Activated T-helper 1 cell treated with Interleukin-2 at 50 U/mL for 16 hours (primary cell): Measurements from ENCODE around the gene RNF4.
"Not testable (repeated sequence)": the region's sequence is repeated elsewhere in the genome, so short reads cannot be mapped to it uniquely, and the experiment has no call there.

ENCODE experiments used
- DNase-seq: peaks from one replicate; pipeline ENCODE4 v3.0.0-alpha.2; 2020; ENCODE audit warnings: low read depth

Gene RNF4, protein sequence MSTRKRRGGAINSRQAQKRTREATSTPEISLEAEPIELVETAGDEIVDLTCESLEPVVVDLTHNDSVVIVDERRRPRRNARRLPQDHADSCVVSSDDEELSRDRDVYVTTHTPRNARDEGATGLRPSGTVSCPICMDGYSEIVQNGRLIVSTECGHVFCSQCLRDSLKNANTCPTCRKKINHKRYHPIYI

DNA sequence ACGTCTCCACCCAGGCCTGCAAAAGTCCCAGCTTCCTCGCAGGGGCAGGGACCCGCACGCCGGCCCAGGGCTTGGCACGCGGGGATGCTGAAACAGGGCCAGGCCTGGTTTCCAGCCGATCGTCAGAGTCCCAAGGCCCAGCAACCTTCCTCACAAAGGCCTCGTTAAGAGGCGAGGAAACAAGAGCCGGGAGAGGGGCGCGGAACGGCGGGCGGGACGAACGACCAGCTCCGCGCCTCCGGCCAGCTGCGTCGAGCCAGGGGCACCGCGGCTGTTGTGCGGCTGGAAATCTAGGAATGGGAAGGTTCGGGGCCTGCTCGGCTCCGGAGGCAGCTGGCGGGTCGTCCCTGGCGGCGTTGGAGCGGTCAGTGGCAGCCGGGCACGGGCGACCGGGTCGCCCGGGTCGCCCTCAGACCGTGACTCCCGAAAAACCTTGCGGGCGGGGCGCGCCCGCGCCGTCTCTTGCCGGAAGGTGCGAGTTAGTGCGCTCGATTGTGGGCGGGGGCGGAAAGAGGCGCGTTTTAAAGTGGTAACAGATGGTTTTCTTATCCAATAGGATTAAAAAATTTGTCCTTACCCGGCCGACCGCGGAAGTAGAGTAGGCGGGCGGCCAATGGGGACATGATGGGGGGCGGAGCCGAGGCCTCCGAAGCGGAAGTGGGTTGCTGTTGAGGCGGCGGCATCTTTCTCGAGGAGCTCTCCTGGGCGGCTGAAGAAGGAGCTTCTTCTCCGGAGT lies at the start of gene RNF4:
TSS of gene RNF4 (plus strand) at position 651 of the 736 bp plus-strand sequence. CDS start 21,388 bp downstream, outside the sequence.
- DNase-seq = peak; percentile 91

DNA sequence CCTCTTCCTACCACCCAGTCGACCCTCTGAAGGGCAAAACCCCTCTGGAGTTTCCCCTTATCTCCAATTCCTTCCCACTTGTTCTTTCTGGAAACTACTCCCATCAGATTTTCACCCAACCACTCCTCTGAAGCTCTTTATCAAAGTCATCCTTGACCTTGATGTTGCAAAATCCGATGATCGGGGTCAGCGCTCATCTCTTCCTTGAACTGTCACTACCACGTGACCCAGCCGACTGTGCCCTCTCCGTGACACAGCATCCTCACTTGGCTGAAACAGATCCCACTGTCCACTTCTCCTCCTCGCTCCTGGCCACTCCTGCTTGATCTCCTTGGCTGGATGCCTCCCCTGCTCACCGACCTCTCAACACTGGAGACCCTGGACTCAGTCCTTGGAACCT lies 49.1 kb upstream of the RNF4 start:
- DNase-seq = no peak

DNA sequence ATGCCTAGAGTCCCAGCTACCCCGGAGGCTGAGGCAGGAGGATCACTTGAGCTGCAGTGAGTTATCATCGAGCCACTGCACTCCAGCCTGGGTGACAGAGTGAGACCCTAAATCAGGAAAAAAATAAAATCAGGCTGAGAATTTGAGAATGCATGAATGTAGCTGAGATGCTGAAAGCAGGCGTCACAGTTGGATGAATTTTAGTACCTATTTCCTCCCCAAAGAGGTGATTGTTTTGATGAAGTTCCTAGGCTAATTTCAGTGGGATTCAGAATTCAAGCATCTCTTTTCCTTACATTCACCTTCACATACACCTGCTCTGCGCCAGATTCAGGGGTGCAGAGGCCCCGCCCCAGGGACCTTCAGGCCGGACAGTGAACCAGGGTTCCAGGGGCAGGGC lies 47.0 kb upstream of the RNF4 start:
- no peak for DNase-seq

DNA sequence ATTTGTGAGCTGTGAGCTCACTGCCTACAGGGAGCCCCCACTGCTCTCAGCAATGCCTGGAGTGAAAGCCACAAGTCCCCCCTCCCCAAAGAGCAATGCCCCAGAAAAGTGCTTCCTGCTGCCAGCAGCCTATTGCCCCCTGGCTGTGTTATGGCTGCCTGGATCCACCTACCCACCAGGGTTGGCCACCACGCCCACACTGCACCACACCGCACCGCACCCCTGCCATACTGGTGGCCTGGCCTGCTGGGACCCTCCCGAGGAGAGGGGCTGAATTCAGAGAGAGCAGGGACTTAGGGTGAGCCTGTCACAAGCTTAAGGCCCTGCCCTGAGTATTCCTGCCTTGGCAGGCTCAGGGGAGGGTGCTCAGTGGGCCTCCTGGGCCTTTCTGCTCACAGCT lies 45.8 kb upstream of the RNF4 start:
- DNase-seq = no peak

DNA sequence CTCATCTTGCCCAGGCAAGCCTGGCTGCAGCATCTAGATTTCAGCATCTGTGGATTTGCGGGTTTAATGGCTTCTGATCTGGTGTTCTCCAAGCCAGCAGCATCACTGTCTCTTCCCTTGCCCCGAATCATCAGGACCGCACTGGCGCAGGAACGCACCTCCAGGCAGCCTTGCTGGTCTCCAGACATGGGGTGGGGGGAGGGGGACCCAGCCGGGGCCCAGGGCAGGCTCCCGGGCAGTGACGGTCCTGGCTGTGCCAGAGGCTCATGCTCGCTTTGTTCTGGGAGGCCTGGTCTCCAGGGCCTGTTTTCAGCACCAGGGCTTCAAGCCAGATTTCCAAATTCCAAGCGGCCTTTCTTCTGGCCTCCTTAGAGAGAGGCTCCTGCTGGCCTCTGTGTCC lies 45.2 kb upstream of the RNF4 start:
- no peak for DNase-seq

DNA sequence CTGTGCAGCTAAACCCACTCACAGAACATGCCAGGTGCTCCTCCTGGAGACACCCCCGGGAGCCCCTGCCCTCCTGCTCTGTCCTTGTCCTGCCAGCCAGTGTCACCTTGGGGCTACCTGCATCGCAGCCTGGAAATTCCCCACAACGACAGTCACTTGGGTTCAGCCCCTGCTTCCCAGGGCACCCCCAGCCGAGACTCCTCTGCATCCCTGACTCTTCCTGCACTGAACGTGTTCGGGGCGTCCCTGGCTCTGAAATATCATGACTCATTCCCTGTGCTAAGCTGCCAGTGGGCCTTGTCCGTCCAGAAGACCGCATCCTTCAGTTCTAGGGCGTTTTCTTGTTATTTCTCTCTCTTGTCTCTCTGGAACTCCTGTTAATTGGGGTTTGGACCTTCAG lies 44.3 kb upstream of the RNF4 start:
- no peak for DNase-seq

DNA sequence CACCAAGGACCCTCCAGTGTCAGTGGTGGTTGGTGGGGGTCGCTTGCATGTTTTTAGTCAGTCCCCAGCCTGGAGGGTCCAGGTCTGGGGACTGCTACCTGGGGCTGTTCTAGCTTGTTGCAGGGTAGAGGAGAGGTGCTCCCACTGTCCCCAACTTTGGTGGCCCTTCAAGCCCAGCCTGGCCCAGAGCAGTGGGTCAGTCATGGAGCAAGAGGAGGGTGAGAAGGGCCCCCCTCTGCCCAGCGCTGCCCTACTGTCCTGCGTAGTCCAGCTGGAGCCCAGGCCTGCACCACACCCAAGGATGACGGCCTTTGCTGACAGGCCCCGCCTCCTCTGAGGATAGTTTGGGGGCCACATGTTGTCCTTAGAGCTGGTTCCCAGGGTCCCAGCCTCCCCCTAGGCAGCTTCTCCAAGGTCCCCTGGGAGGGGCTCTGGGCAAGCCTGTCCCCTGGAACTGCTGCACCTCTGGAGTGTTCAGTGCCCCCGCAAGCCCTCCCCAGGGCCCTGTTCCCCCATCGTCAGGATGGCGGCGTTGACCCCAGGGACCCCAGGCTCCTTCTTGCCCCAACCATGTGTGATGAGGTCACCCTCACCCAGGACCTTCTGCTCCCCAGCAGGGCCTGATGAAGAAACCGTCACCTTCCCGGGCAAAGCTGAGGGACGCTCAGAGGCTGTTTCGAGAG lies 43.4 kb upstream of the RNF4 start:
- no peak for DNase-seq

DNA sequence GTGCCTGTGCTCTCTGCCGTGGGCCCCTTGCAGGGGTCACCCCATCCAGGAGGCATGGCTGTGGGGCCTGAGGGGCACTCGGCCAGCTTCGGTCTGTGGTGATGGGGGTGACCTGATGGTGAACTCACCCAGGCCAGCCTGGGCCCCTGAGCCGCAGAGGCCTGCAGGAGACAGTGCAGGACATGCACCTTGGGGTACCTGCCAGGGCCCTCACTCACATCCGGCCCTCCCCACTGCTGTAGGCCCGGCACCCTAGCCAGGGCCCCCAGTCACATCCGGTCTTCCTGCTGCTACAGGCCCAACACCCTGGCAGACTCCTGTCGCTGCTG lies 42.9 kb upstream of the RNF4 start:
- DNase-seq = no peak

DNA sequence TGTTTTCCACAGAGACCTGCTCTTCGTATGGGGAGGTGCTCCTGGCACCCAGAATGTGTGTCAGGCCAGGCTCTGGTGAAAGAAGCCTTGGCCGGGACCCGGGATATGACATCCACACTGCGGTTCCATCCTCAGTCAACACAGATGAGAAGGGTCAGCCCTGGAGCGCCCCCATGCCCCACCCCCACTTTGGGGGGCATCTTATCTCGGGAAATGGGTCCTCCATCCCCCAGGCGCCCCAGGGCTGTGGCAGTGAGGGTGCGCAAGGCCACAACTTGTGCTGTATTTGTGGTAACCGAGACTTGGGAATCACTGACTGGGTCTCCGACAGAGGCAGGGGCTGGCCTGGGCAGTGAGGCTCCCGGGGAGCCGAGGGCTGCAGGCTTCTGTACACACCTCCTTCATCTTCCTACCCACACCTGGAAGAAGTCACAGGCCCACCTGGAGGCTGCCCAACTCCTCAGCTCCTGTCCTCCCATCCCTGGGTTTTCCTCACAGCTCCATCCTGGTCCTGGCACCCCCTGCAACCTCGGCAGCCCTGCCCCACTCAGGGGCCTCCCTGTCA lies 42.1 kb upstream of the RNF4 start:
- DNase-seq = no peak

DNA sequence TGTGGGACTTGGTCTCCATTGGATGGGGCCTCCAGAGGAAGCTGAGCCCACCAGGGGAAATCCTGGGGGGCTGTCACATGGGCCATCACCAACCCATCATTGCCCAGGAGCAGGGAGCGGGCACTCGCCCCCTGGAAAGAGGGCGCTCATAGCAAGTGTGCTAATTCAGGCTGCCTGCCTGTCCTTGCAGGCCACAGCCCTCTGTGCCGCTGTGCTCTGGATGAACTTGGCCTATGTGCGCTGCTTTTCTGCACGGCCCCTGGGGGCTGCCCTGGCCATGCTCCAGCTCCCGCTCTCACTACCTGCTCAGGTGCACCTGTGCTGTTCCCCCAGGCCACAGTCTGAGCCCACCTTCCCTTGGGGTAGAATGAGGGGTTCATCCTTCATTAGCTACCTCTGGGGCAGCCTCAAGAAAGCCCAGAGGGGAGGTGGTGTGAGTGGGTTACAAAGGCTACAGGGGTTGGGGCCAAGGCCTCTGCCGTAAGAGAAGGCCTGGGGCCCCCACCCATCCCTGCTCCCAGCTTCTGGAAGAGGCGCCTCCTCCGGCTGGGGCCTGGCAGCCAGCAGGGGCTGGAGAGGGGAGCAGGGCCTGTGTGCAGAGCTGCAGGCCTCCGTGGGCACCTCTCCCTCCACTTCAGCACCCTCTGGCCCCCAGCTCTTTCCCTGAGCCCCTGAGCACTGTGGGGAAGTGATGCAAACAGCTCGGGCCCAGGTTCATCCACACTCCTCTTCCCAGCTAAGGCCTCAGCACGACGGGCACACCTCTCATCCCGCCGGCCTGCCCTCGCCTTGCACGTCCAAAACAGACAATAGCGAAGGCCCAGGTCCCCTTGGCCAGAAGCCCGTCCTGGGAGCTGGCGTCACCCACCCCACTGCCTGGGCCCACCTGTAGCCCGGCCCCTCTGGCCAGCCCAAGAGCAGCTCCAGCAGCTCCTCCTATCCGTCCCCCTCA lies 41.2 kb upstream of the RNF4 start:
- DNase-seq = no peak

DNA sequence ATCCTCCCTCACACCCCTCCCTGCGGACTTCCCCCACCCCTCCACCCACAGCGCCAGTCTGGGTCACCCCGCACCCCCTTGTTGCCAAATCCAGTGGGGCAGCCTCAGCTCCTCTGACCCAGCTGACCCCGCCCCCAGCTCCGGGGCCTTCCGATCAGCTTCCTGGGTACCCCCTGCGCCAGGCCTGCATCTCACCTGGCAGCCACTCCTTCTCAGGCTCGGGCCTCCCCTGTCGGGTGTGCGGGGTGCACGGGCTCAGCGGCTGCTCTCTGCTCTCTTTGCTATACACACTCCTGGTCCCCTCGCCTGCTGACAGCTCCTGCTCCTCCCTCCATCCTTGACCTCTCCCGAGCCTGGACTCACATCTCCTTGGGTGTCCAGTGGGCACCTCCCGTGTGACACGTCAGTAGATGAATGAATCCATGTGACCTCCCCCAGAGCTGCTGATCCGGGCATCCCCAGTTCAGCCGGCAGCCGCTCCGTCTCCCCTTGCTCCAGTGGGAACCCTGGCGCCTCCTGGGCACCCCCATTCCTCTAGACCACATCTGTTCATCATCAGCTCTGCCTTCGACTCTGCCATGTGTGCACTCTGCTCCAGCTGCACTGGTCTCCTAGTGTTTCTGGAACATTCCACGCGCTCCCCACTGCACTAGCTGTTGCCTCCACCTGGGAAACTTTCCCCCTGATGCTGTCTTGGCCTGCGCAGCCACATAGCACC lies 40.3 kb upstream of the RNF4 start:
- DNase-seq = no peak

DNA sequence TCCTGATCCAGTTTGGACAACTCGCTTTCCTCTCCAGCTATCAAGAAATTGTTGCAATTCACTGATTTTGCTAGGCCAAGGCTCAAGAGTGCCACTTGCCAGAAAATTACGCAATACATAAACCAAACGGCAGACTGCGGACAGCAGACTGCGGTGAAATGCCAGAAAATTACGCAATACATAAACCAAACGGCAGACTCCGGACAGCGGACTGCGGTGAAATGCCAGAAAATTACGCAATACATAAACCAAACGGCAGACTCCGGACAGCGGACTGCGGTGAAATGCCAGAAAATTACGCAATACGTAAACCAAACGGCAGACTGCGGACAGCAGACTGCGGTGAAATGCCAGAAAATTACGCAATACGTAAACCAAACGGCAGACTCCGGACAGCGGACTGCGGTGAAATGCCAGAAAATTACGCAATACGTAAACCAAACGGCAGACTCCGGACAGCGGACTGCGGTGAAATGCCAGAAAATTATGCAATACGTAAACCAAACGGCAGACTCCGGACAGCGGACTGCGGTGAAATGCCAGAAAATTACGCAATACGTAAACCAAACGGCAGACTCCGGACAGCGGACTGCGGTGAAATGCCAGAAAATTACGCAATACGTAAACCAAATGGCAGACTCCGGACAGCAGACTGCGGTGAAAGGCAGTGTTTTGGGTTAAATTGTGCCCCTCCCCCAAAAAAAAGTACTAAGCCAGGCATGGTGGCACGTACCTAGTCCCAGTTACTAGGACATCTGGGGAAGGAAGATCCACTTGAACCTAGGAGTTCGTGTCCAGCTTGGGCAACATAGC lies 38.8 kb upstream of the RNF4 start:
- DNase-seq = not testable (repeated sequence)

DNA sequence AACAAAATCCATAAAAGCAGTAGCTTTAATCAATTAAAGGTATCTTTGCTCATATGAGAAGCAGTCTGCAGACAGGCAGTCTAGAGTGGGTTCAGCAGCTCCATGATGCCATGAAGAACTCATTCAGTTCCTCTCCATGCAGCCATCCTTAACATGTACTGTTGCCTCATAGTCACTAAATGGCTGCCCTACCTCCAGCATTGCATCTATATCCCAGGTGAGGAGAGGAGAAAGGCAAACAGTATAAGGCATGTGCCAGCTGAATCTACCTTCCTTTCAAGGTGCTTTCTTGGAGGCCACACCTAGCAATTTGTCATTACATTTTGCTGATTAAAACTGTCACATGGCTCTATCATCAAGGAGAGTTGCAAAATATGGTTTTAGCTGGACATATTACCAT lies 36.9 kb upstream of the RNF4 start:
- no peak for DNase-seq

DNA sequence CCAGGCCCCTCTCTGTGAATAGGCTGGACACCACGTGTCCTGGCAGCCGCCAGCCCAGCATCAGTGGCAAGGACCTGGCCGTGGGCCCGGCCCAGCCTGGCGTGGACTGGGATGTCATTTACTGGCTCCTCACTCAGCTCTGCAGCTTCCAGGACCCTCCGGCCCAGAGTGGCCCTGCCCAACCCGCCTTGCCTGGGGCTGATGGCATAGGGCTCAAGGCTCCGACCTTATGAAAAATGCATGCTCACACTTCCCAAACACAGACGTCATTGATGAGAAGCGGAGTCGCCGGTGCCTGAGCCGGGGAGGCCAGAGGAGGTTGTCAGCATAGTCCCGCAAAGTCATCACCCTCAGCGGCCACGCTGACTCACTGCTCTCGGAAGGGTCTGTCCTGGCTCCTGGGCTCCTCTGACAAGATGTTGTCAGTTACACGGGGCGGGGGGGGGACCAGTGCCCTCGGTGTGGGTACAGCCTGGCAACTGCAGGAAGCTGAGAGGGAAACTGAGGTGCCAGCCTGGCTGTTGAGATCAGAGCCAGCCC lies 35.8 kb upstream of the RNF4 start:
- no peak for DNase-seq

DNA sequence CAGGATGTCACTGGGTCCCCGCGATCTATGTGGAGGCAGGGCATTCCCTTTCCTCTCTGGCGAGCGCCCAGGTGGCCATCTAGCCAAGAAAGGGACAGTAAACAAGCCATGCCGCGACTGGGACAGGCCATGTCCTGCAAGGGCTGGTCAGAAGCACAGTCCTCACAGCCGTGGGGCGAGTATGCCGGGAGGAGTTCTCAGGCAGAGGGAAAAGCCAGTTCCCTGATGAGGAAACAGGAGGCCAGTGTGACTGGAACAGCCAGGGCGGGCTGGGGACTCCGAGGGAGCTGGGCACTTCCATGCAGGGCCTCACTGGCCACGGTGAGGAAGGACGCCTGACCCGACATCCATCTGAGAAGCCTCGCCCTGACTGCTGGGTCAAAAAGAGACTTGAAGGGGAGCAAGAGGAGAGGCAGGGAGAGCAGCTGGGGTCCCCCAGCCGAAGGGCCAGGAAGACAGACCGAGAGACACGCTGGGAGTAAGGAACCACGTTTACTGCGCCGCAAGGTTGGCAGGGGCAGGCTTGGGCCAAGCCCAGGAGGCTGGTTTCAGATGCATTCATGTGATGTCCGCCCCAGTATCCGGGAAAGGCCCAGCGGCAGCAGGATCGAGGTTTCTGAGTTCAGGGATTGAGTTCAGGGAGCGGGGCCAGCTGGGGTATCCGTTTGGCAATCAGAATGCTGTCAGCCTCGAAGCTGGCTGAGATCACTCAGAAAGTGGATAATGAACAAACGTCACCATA lies 35.1 kb upstream of the RNF4 start:
- DNase-seq = no peak

DNA sequence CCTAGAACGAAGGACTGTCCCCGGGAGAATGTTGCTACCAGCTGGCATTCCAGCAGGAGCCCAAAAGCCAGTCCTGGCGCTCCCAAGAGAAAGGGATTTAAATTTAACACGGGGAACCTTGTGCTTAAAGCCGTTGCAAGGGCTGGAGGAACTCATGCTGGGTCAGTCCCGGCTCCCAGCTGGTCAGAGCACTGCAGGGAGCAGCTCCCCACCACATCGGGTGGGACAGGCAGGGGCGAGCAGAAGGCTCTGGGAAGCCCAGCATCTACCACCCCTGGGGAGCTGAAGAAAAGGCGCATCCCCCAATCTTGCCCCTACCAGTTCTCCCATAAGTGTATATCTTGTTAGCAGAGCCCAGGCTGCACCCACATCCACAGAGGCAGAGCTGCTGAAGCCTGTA lies 34.5 kb upstream of the RNF4 start:
- DNase-seq = no peak

DNA sequence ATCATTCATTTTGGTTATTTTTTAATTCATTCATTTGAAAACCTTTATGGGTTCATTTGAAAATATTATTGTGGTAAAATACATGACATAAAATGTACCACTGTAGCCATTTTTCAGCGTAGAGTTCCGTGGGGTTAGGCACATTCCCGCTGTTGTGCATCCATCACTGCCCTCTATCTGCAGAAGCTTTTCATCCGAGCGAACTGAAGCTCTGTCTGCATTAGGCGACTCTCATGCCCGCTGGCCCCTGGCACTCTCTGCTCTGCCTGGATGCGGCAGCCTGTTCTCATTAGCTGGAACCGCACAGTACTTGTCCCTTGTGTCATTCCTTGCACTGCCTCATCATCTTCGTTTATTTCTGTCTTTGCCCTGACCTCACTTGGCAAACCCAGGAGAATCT lies 32.6 kb upstream of the RNF4 start:
- no peak for DNase-seq

DNA sequence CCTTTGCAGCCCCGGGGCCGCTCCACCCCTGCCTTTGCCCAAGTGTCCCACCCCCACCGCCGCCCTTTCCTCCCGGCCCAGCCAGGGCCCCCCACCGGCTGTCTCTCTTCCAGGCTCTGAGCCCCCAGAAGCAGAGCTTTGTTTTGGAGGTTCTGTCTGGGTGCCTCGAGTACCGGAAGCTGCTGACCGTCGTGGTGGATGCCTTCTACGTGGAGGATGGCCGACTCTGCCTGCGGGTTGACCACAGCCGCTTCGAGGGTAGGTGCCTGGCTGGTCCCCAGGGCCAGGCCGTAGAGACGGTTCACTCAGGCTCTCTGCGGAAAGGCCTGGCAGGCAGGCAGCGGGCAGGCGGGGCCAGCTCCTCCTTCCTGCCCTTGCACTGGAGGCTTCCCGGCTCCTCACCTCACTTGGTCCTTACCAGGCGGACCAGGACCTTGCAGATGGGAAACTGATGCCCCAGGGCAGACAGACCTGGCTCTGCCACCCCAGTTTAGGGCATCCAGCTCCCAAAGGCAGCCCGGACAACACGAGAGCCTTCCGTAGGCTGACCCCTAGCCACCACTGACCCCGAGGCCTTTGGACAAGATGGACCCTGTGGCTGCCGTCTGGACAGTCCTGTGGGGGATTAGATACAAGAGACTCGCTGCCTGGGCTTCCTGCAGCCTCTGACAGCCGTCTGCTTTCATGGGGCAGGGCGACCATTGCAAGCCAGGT lies 32.0 kb upstream of the RNF4 start:
- DNase-seq = no peak
